Measurements from ENCODE around the gene WDR47.
"Not testable (repeated sequence)": the region's sequence is repeated elsewhere in the genome, so short reads cannot be mapped to it uniquely, and the experiment has no call there.

The WDR47 gene

GRCh38 chr1:109041621-109042468 lies at the start of gene WDR47:
Gene WDR47, minus strand, starts transcription at chr1:109042102. Its CDS starts 18,590 bp downstream, at chr1:109023512.
- peak; percentile 54 for DNase-seq

GRCh38 chr1:109091078-109091838 lies 49.4 kb upstream of the WDR47 start:
- DNase-seq = no peak

DNA sequence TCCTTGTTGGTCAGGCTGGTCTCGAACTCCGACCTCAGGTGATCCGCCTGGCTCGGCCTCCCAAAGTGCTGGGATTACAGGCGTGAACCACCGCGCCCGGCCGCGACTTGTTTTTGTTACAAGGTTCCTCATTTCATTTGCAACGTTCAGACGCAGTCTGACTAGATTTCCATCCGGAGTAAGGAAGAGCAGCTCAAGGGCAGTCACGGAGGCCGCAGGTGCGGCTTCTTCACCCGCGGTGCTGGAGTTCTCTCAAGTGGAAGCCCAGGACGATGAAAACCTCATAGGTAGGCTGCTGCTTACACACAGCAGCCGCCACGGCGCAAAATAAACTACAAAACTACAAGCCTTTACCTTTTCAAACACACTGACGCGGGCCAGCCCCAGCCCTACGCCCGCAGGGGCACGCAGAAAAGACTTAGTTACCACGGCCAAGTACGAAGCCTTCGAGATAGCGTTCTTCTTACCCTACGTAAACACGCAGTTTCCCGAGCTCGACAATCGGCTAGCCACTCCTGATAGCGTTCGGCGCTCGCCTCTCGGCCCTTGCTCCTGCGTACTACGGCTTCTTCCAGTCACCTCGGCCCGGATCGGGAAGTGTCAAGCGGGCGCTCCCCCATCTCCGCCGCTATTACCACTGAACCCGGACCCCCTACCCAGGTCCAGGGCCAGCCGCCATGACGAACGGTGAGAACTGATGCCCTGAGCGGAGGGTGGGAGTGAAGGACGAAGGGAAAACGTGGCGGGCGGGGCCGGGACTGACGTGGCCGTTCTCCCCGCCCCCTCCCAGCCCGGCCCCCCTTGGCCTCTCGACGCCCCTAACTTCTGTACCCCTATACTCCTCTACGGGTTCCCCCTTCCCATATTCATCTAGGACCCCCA lies 48.5 kb upstream of the WDR47 start, which contains the start of gene TMEM167B:
Gene TMEM167B, plus strand, starts transcription at position 569 of the 882 bp plus-strand sequence. Its CDS starts 109 bp downstream, at position 678.
- no peak for DNase-seq

DNA sequence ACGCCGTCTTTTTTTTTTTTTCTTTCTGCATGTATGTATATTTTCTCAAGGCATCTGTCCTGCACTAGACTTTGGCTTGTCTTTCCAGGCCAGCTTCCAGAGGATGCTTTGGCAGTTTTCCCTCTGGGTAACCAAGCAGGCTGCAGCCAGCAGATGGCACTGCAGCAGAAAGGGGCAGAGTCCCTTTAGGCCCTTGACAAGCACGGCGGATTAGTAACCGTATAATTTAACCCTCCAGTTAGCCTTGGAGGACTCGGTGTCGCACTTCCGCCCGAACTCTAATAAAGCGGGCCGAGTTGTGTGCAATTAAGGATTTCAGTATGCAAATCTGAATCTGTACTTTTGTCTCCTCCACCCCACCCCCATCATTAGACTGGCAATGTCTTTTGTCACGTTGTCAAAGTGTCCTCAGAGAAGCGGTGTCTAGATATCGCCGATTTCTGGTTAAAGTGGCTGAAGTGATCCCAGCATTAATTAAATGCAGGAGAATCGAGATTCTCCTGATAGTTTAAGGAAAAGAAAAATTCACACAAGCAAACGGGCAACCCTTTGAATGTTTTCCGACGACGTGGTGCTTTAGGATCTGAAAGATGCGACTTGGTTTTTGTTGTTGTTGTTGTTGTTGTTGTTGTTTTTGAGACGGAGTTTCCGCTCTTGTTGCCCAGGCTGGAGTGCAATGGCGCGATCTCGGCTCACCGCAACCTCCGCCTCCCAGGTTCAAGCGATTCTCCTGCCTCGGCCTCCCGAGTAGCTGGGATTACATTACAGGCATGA lies 47.5 kb upstream of the WDR47 start:
- no peak for DNase-seq

DNA sequence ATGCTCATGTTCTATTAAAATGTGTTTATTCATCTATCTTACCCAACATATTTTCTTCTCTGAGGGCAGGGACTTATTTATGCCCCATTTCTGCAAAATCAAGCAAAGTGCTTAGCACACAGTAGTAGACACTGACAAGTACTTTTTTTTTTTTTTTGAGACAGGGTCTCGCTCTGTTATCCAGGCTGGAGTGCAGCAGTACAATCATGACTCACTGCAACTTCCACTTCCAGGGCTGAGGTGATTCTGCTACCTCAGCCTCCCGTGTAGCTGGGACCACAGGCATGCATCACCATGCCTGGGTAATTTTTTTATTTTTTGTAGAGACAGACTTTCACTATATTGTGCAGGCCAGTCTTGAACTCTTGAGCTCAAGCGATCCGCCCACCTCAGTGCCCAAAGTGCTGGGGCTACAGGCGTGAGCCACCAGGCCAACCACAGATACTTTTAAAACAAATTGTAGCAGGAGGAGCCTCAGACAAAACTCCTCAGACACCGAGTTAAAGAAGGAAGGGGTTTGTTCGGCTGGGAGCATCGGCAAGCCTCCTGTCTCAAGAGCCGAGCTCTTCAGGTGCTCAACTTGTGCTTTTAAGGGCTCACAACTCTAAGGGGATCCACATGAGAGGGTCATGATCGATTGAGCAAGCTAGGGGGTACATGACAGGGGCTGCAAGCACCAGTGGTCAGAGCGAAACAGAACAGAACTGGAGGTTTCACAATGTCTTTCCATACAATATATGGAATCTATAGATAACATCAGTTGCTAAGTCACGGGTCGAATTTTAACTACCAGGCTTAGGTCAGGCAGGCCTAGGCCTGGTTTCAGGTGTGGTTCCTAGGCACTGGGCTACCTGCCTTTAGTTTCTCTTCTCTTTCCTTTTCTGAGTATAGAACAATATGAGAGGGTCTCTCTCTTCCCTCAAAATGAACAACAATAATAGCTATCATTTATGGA lies 42.9 kb upstream of the WDR47 start:
- no peak for DNase-seq

- DNase-seq = no peak
These were observed 42.0 kb upstream of the WDR47 start for GRCh38 chr1:109083923-109084322.

DNA sequence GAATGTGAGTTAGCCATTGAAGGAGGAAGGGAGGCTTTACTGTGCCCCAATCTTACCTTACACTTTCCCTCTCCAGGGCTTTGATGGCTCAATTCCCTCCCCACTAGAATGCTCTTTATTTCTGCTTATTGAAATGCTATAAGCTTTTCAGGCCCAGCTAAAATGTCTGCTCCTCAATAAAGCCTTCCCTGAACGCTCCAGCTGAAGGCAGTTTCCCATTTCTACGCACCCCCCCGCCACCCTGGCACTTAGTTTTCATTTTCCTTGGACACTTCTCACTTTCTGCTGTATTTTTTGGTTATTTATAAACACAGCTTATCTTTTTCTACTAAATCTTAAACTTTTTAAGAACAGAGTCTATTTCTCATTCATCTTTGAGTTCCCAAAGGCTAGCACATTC lies 41.6 kb upstream of the WDR47 start:
- no peak for DNase-seq

- no peak for DNase-seq
These were observed 38.7 kb upstream of the WDR47 start for GRCh38 chr1:109080441-109081082.

DNA sequence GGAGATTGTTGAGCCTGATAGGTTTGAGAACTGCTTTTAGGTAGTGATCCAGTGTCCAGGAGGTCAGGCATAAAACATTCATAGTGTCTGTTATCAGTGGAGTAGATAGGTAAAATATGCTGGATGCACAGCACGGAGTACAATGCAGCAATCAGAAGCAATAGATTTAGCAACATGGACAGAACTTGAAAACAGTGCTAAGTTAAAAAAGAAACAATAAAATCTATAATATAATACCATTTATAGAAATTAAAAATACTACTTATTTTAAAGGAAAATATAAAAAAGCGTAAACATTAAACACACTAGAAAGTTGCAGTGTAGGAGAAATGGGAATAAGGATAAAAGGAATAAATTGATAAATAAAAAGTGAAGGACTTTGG lies 37.3 kb upstream of the WDR47 start:
- no peak for DNase-seq

- DNase-seq = no peak
These were observed 36.4 kb upstream of the WDR47 start for GRCh38 chr1:109078317-109078716.

GRCh38 chr1:109075531-109076490 lies 33.9 kb upstream of the WDR47 start, which contains the start of gene TAF13:
Gene TAF13, minus strand, starts transcription at chr1:109076003. Its CDS starts 56 bp downstream, at chr1:109075947.
- peak; percentile 31 for DNase-seq

DNA sequence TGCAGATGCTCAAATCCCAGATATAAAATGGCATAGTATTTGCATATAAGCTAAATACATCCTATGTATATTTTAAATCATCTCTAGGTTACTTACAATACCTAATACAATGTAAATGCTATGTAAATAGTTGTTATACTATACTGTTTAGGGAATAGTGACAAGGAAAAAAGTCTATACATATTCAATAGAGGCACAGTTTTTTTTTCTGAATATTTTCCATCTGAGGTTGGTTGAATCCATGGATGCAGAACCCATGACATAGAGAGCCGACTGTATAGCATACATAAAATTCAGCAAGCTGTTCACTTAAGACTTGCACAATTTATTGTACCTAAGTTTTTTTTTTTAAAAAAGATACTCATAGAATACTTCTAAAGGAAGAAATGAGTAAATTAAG lies 27.4 kb upstream of the WDR47 start:
- DNase-seq = no peak

DNA sequence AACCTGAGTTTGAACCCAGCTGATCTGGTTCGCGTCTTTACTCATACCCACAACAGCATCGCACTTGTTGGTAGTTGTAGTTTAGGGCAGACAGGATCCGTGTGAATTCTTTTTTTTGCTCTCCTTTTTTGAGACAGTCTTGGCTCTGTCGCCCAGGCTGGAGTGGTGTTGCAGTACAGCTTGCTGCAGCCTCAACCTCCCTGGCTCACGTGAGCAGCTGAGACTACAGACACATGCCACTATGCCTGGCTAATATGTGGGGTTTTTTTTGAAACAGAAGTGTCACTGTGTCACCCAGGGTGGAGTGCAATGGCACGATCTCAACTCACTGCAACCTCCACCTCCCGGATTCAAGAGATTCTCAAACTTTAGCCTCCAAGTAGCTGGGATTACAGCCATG lies 26.0 kb upstream of the WDR47 start:
- no peak for DNase-seq

GRCh38 chr1:109065137-109065536 lies 23.2 kb upstream of the WDR47 start:
- no peak for DNase-seq

DNA sequence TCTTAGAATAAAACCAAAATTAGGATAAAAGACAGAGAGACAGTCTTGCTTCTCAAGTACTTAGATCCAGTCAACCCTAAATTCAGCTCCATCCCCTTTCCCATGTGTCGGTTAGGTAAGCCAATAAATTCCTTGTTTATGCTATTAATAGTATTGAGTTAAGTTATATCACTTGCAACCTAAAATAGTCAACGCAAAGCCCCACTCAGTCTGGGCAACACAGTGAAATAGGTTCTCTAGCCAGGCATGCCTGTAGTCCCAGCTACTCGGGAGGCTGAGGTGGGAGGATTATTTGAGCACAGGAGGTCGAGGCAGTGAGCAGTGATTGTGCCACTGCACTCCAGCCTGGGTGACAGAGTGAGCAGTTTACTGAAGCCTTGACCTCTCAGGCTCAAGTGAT lies 19.3 kb upstream of the WDR47 start:
- no peak for DNase-seq

GRCh38 chr1:109060707-109061106 lies 18.8 kb upstream of the WDR47 start:
- no peak for DNase-seq

DNA sequence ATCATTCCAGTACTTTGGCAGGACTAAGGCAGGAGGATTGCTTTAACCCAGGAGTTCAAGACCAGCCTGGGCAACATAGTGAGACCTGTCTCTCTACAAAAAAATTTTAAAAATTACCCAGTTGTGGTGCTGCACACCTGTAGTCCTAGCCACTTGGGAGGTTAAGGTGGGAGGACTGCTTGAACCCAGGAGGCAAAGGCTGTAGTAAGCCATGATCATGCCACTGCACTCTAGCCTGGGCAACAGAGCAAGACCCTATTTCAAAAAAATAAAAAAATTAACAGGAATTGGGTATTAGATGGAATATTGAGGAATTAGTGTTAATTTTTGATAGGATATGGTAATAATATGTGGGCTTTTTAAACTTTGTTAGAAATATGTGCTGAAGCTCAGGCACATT lies 17.1 kb upstream of the WDR47 start:
- DNase-seq = no peak

GRCh38 chr1:109056064-109056463 lies 14.2 kb upstream of the WDR47 start:
- DNase-seq = no peak

GRCh38 chr1:109052145-109052544 lies 10.2 kb upstream of the WDR47 start:
- not testable (repeated sequence) for DNase-seq

Measured in cortex of kidney (tissue), 1 donor.